ENCODE results near the gene YTHDF1.

The YTHDF1 gene

DNA sequence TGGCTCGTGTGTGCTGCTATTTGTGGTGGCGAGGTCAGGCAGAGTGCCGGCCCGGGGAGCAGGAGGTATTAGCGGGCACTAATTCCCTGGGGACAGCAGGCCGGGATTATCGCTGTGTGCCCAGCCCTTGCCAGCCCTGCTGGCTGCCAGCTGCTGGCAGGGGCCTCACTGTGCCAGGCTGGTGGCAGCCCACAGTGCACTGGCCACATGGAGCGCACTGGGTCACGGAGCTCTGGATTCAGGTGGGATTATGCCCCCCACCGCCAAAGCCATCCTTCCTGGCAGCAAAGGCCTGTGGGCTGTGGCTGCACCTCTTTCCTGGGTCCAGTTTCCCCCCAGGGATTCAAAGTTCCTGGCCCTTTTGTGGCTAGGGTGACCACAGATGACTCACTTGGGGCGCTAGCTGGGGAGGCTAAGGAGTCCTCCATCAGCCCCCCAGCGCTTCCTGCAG is 59.7 kb downstream of the YTHDF1 start:
- no peak for TF ChIP-seq JUND (IDR thresholded peaks at IDR 0.05; ENCODE audit: low read depth)
- in situ Hi-C loops (cut with HindIII; ENCODE audit: low pct_unique_long_range_greater_than_20kb, low sequenced_read_pairs) = no loop called here

DNA sequence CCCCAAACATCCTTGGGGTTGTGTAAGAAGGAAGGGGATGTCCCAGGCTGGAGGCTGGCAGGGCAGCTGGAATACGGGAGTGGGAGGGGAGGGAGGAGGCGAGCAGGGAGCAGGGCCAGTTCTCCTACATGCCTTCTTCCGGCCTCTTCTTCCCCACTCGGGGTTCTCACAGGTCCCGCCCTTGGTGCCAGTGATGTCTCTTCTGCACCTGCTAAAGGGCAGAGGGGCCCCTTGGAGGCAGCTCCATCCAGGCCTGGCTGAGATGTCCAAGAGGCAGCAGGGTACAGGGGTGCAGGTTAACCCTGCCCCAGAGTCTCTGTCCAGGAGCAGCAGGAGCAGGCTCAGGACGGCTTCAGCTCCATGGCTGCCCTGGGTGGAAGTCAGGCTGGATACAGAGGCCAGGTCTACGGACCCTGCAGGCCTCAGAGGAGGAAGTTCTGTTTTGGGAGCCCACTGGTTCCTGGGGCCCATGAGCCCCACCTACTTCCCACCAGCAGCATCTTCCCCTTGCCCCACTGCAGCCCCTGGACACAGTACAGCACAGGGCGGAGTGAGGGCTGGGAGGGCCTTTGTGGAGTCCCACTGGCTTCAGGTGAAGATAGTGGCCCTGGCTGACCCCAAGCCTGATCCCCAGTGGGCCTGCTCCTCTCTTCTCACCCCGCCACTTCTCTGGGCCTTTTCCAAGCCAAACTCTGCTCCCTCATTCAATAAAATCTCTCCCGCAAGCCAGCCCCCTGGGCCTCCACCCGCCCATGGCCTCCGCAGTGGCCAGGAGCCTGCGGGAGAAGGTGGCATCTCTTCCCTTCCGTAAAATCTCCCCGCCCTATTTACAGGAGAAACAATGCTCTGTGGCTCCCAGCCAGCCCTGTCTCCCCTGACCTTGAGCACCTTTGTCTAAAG is 60.4 kb downstream of the YTHDF1 start:
- DNase-seq (ENCODE audit: low read depth in 1 of 2, low spot score in 1 of 2) = no peak
- in situ Hi-C loops (cut with HindIII; ENCODE audit: low pct_unique_long_range_greater_than_20kb, low sequenced_read_pairs) = no loop called here
- no peak for TF ChIP-seq JUND (IDR thresholded peaks at IDR 0.05; ENCODE audit: low read depth)

More for the DNA sequence above, 59.7 kb downstream of the YTHDF1 start:
- DNase-seq (ENCODE audit: low read depth in 1 of 2, low spot score in 1 of 2) = no peak

GRCh38 chr20:63154395-63154794 is 61.5 kb downstream of the YTHDF1 start:
- in situ Hi-C loops (cut with HindIII; ENCODE audit: low pct_unique_long_range_greater_than_20kb, low sequenced_read_pairs) = no loop called here

DNA sequence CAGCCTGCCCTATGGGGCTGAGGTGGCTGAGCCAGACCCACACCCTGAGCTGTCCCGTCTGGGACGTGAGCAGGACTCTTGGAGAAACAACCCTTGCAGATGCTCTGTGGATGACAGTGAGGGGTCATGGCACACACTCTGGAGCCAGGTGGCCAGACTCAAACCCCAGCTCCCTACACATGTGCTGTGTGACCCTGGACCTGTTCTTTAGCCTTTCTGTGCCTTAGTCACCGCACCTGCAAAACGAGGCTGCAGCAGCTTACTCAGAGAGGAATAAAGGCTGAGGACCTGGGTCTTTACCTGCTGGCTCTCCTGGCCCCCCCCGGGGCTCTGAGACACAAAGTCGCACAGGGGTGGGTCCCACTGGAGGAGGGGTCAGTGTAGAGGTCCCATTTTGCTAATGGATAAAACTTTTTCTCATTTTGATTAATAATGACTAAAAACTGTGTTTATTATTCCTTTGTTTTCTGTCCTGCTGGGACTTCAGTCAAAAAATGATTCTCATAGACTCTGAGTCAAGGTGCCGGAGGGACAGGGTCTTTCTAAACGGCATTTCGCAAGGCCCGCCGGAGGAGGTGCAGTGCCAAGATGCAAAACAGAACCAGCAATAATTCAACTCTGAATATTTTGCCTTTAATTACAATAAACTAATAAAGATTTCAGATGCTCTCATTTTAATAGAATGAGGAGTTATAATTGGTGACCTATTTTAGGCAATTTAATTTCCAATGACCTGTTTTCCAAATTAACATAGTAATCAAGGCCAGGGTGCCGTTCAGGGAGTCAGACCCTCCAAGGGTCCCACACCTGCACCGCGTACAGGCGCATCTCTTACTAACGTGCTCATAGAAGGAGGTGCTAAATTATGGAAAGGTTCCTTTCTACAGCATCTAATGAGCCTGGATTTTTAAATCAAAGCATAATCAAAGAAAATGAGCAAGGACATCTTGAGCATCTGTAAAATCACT is 62.4 kb downstream of the YTHDF1 start:
- DNase-seq (ENCODE audit: low read depth in 1 of 2, low spot score in 1 of 2) = no peak
- TF ChIP-seq JUND (IDR thresholded peaks at IDR 0.05; ENCODE audit: low read depth) = no peak
- in situ Hi-C loops (cut with HindIII; ENCODE audit: low pct_unique_long_range_greater_than_20kb, low sequenced_read_pairs) = no loop called here

More at GRCh38 chr20:63154395-63154794, 61.5 kb downstream of the YTHDF1 start:
- DNase-seq (ENCODE audit: low read depth in 1 of 2, low spot score in 1 of 2) = no peak
- TF ChIP-seq JUND (IDR thresholded peaks at IDR 0.05; ENCODE audit: low read depth) = no peak

GRCh38 chr20:63152322-63153253 is 63.3 kb downstream of the YTHDF1 start:
- TF ChIP-seq JUND (IDR thresholded peaks at IDR 0.05; ENCODE audit: low read depth) = no peak
- DNase-seq (ENCODE audit: low read depth in 1 of 2, low spot score in 1 of 2) = no peak
- in situ Hi-C loops (cut with HindIII; ENCODE audit: low pct_unique_long_range_greater_than_20kb, low sequenced_read_pairs) = no loop called here

GRCh38 chr20:63151554-63152321 is 64.2 kb downstream of the YTHDF1 start:
- in situ Hi-C loops (cut with HindIII; ENCODE audit: low pct_unique_long_range_greater_than_20kb, low sequenced_read_pairs) = no loop called here
- no peak for DNase-seq (ENCODE audit: low read depth in 1 of 2, low spot score in 1 of 2)
- TF ChIP-seq JUND (IDR thresholded peaks at IDR 0.05; ENCODE audit: low read depth) = no peak

DNA sequence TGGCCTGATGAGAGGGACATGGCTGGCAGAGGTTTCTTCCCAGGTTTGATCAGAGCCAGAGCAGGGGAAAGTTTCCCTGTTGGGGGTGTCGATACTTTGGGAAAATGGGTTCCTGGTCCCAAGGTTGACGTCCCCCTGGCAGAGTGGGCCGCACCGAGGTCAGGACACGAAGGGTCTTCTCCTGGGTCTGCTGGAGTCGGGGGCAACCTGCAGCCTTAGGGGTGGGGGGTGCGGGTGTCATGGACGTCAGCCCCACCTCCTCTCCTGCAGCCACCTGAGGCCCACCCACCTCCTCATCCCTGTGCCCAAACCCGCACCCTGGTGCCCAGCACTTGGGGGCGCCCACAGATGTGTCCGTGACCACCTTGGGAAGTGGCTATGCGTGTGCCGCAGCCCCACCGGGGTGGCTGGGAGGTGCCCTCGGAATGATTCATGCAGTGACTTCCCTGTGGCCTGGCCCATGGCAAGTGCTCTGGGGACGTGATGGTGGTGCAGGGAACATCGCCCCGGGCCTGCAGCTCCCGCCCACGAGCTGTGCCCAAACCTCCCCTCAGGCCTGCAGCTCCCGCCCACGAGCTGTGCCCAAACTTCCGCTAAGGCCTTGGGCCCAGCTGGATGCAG is 64.9 kb downstream of the YTHDF1 start:
- no peak for TF ChIP-seq JUND (IDR thresholded peaks at IDR 0.05; ENCODE audit: low read depth)
- DNase-seq (ENCODE audit: low read depth in 1 of 2, low spot score in 1 of 2) = no peak

GRCh38 chr20:63150391-63150898 is 65.5 kb downstream of the YTHDF1 start:
- TF ChIP-seq JUND (IDR thresholded peaks at IDR 0.05; ENCODE audit: low read depth) = no peak
- in situ Hi-C loops (cut with HindIII; ENCODE audit: low pct_unique_long_range_greater_than_20kb, low sequenced_read_pairs) = no loop called here
- DNase-seq (ENCODE audit: low read depth in 1 of 2, low spot score in 1 of 2) = no peak

More for the DNA sequence above, 64.9 kb downstream of the YTHDF1 start:
- in situ Hi-C loops (cut with HindIII; ENCODE audit: low pct_unique_long_range_greater_than_20kb, low sequenced_read_pairs) = no loop called here

GRCh38 chr20:63149531-63150192 is 66.3 kb downstream of the YTHDF1 start:
- no peak for TF ChIP-seq JUND (IDR thresholded peaks at IDR 0.05; ENCODE audit: low read depth)
- in situ Hi-C loops (cut with HindIII; ENCODE audit: low pct_unique_long_range_greater_than_20kb, low sequenced_read_pairs) = no loop called here
- DNase-seq (ENCODE audit: low read depth in 1 of 2, low spot score in 1 of 2) = no peak

DNA sequence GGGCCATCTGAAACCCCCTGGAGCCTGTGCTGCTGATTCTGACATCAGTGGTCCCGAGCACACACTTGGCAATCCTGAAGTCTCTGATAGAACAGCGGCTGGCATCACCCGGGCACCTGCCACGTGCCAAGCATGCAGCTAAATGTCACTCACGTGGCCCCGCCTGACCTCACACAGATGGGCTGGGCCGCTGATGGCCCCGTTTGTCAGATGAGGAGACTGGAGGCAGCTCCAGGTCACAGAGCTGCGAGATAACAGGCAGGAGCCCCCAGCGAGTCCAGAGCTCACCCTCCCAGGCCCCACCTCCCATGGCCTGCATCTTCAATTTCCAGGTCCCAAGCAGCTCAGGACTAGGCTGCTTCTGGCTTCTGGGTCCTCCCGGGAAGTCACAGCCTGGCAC is 67.2 kb downstream of the YTHDF1 start:
- no peak for DNase-seq (ENCODE audit: low read depth in 1 of 2, low spot score in 1 of 2)
- in situ Hi-C loops (cut with HindIII; ENCODE audit: low pct_unique_long_range_greater_than_20kb, low sequenced_read_pairs) = no loop called here
- no peak for TF ChIP-seq JUND (IDR thresholded peaks at IDR 0.05; ENCODE audit: low read depth)

All from T47D (cell line).